ENCODE results near the gene CDH4. TPM values are rescaled to one million over a fixed set of nuclear protein-coding genes. Genes with fewer than 3 reads are reported as not detected.

The CDH4 gene
- total RNA-seq, 1 donor from 2014 or later = 2.9 TPM

DNA sequence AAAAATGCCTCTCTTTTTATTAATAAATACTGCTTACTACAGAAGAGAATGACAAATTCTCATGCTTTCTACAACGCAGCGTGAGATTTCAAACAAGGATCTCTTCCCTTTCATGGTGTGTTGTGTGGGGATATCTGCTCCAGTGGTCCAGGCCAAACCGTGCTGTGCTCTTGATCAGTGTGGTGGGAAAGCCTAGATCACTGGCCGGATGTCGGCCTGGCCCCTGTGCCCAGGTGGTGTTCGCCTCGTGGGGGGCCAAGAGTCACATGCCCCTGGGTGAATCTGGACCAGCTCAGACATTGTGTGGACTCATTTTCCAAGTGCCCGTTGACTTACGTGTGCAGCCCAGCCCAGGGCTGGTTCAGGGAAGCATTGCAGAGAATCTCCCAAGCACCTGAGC lies 4.3 kb downstream of the CDH4 start:
- Histone ChIP-seq H3K27ac (no peak overlapping the region), H3K9ac (no peak overlapping the region), H3K4me2 (no peak overlapping the region), H3F3A (ENCODE audit: low read depth) (peaks cover 19% of the 10 kb centered on the region), H2AFZ (replicated peaks) (no peak overlapping the region), H3K4me1 (peaks cover 9% of the 10 kb centered on the region), H3K36me3 (no peaks in the 10 kb centered on the region), H3K27me3 (peaks cover 50% of the 10 kb centered on the region), H4K20me1 (ENCODE audit: low read depth) (peaks cover under 1% of the 10 kb centered on the region), H3K9me3 (ENCODE audit: low read depth) (no peaks in the 10 kb centered on the region), H3K4me3 (no peak overlapping the region), H3K79me2 (ENCODE audit: low read depth) (no peaks in the 10 kb centered on the region)
- Mint-ChIP-seq H3K4me3 (no peak overlapping the region), H3K36me3 (peaks cover 27% of the 10 kb centered on the region), H3K27ac (no peak overlapping the region), H3K9me3 (no peaks in the 10 kb centered on the region), H3K27me3 (ENCODE audit: insufficient read depth, low read depth) (peaks cover 1% of the 10 kb centered on the region), H3K4me1 (peaks cover 17% of the 10 kb centered on the region)
- no peak for TF ChIP-seq EZH2phosphoT487 (IDR thresholded peaks at IDR 0.05)
- no peak for TF ChIP-seq EZH2 (IDR thresholded peaks at IDR 0.05)
- TF ChIP-seq, protein P1, sequence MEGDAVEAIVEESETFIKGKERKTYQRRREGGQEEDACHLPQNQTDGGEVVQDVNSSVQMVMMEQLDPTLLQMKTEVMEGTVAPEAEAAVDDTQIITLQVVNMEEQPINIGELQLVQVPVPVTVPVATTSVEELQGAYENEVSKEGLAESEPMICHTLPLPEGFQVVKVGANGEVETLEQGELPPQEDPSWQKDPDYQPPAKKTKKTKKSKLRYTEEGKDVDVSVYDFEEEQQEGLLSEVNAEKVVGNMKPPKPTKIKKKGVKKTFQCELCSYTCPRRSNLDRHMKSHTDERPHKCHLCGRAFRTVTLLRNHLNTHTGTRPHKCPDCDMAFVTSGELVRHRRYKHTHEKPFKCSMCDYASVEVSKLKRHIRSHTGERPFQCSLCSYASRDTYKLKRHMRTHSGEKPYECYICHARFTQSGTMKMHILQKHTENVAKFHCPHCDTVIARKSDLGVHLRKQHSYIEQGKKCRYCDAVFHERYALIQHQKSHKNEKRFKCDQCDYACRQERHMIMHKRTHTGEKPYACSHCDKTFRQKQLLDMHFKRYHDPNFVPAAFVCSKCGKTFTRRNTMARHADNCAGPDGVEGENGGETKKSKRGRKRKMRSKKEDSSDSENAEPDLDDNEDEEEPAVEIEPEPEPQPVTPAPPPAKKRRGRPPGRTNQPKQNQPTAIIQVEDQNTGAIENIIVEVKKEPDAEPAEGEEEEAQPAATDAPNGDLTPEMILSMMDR (IDR thresholded peaks at IDR 0.05) = no peak
- DNase-seq (ENCODE audit: low spot score) = no peak

DNA sequence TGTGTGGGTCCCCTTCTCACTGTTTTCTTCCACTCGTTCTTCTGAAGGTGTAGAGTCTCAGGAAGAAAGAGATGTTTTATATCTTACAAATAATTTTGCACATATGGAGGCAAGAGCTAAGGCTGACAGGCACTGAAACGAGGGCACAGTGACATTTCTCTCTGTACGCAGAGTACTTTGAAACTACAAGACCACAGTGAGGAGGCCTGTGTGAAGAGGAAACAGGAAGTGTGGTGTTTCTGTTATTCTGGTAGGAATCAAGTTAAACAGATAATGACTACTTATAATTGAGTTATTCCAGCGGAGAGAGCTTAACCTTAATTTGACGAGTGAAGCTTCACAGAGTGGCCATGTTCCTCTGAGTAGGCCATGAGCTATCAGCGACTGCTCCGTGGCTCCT lies 4.8 kb downstream of the CDH4 start:
- no peak overlapping the region for H3K4me3 Mint-ChIP-seq
- Histone ChIP-seq H3K4me1 (peaks cover 12% of the 10 kb centered on the region), H3K9me3 (ENCODE audit: low read depth) (no peaks in the 10 kb centered on the region), H3K4me2 (no peak overlapping the region), H2AFZ (replicated peaks) (no peak overlapping the region), H4K20me1 (ENCODE audit: low read depth) (peaks cover 5% of the 10 kb centered on the region), H3K36me3 (no peaks in the 10 kb centered on the region), H3K27ac (no peak overlapping the region), H3K79me2 (ENCODE audit: low read depth) (no peaks in the 10 kb centered on the region), H3K27me3 (peaks cover 45% of the 10 kb centered on the region), H3F3A (ENCODE audit: low read depth) (peaks cover 15% of the 10 kb centered on the region), H3K4me3 (no peak overlapping the region), H3K9ac (no peak overlapping the region)
- H3K4me1 Mint-ChIP-seq = peaks cover 19% of the 10 kb centered on the region
- no peak overlapping the region for H3K27ac Mint-ChIP-seq
- TF ChIP-seq EZH2phosphoT487 (IDR thresholded peaks at IDR 0.05) = no peak
- no peak for DNase-seq (ENCODE audit: low spot score)
- no peaks in the 10 kb centered on the region for H3K9me3 Mint-ChIP-seq
- peaks cover 27% of the 10 kb centered on the region for H3K36me3 Mint-ChIP-seq
- H3K27me3 Mint-ChIP-seq (ENCODE audit: insufficient read depth, low read depth) = no peaks in the 10 kb centered on the region

DNA sequence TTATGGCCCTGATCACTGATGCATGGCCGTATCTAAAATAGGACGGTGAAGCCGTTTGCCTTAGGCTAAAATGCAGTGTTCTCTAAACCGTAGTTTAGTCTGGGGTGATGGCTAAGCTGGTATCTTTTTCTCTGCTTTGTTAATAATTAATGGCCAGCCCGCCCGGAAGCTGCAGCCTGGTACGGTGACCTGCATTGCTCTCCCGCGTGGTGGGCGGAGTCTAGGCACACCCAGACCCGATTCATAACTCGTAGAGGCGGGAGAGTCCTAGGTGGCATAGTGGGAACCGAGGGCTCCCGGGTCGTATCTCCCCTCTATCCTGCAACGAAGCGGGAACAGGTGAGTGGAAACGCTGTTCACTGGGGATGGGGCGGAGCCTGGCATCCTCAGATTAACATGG lies 5.5 kb downstream of the CDH4 start:
- H3K4me2 ChIP-seq = no peak overlapping the region
- Mint-ChIP-seq H3K4me1 (peaks cover 21% of the 10 kb centered on the region), H3K27ac (no peak overlapping the region)

DNA sequence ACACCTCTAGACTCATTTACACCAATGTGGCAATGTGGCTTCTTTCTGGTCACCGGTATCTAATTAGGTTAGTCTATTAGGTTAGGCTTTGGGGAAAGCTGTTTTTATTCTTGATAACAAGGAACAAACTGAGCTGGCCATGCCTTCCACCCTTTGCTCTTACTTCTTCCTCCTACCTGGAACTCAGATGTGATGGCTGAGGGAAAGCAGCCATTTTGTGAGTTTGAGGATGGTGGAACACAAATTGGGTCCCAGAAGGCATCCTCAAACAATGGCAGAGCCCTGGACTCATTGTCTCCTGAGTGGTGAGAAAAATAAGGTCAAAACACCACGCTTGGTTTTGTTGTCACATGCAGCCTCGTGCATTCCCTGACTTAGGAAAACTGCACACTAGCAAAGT lies 7.7 kb downstream of the CDH4 start:
- Histone ChIP-seq H3K27me3 (peaks cover 19% of the 10 kb centered on the region), H3K9ac (no peak overlapping the region), H3K9me3 (ENCODE audit: low read depth) (no peaks in the 10 kb centered on the region), H3K4me3 (no peak overlapping the region), H3K36me3 (no peaks in the 10 kb centered on the region), H3K4me2 (no peak overlapping the region), H2AFZ (replicated peaks) (no peak overlapping the region), H3K27ac (no peak overlapping the region), H4K20me1 (ENCODE audit: low read depth) (peaks cover 8% of the 10 kb centered on the region), H3K79me2 (ENCODE audit: low read depth) (no peaks in the 10 kb centered on the region), H3F3A (ENCODE audit: low read depth) (peaks cover 2% of the 10 kb centered on the region), H3K4me1 (peaks cover 6% of the 10 kb centered on the region)
- H3K4me1 Mint-ChIP-seq = peaks cover 18% of the 10 kb centered on the region
- no peak overlapping the region for H3K27ac Mint-ChIP-seq
- DNase-seq (ENCODE audit: low spot score) = no peak
- no peaks in the 10 kb centered on the region for H3K9me3 Mint-ChIP-seq
- H3K36me3 Mint-ChIP-seq = peaks cover 34% of the 10 kb centered on the region
- TF ChIP-seq EZH2phosphoT487 (IDR thresholded peaks at IDR 0.05) (no peak), EZH2 (IDR thresholded peaks at IDR 0.05) (no peak)
- TF ChIP-seq, protein P1 (IDR thresholded peaks at IDR 0.05) = no peak
- H3K27me3 Mint-ChIP-seq (ENCODE audit: insufficient read depth, low read depth) = peaks cover 2% of the 10 kb centered on the region
- H3K4me3 Mint-ChIP-seq = no peak overlapping the region

More for the DNA sequence above, 5.5 kb downstream of the CDH4 start:
- Histone ChIP-seq H3K9me3 (ENCODE audit: low read depth) (no peaks in the 10 kb centered on the region), H2AFZ (replicated peaks) (no peak overlapping the region), H4K20me1 (ENCODE audit: low read depth) (peaks cover 8% of the 10 kb centered on the region), H3F3A (ENCODE audit: low read depth) (peaks cover 14% of the 10 kb centered on the region), H3K9ac (no peak overlapping the region), H3K36me3 (no peaks in the 10 kb centered on the region), H3K27ac (no peak overlapping the region), H3K4me3 (no peak overlapping the region), H3K79me2 (ENCODE audit: low read depth) (no peaks in the 10 kb centered on the region), H3K27me3 (peaks cover 40% of the 10 kb centered on the region), H3K4me1 (peaks cover 15% of the 10 kb centered on the region)
- Mint-ChIP-seq H3K9me3 (no peaks in the 10 kb centered on the region), H3K4me3 (no peak overlapping the region), H3K36me3 (peaks cover 27% of the 10 kb centered on the region), H3K27me3 (ENCODE audit: insufficient read depth, low read depth) (no peaks in the 10 kb centered on the region)
- TF ChIP-seq, protein P1 (IDR thresholded peaks at IDR 0.05) = no peak
- TF ChIP-seq EZH2 (IDR thresholded peaks at IDR 0.05) (no peak), EZH2phosphoT487 (IDR thresholded peaks at IDR 0.05) (no peak)
- no peak for DNase-seq (ENCODE audit: low spot score)

Measured in neural progenitor cell (in vitro differentiated cells).